Stimulated activated CD8-positive, alpha-beta memory T cell treated with anti-CD3 and anti-CD28 coated beads, Interleukin-7, amount 100 ng/mL, for 48 hours (primary cell): ENCODE results near the gene SLC25A39.
A peak's percentile ranks its signal among the peaks of the same experiment; 100 is the strongest.
"Not testable (repeated sequence)": the region's sequence is repeated elsewhere in the genome, so short reads cannot be mapped to it uniquely, and the experiment has no call there.

Experiments used
- DNase-seq, 2 donors: peaks; one replicate each; pipeline ENCODE4 v3.0.0-alpha.2; 2020; ENCODE audit warnings: low read depth in 1 of 2; ENCODE audit errors: extremely low read depth in 1 of 2

The SLC25A39 gene, protein sequence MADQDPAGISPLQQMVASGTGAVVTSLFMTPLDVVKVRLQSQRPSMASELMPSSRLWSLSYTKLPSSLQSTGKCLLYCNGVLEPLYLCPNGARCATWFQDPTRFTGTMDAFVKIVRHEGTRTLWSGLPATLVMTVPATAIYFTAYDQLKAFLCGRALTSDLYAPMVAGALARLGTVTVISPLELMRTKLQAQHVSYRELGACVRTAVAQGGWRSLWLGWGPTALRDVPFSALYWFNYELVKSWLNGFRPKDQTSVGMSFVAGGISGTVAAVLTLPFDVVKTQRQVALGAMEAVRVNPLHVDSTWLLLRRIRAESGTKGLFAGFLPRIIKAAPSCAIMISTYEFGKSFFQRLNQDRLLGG

DNA sequence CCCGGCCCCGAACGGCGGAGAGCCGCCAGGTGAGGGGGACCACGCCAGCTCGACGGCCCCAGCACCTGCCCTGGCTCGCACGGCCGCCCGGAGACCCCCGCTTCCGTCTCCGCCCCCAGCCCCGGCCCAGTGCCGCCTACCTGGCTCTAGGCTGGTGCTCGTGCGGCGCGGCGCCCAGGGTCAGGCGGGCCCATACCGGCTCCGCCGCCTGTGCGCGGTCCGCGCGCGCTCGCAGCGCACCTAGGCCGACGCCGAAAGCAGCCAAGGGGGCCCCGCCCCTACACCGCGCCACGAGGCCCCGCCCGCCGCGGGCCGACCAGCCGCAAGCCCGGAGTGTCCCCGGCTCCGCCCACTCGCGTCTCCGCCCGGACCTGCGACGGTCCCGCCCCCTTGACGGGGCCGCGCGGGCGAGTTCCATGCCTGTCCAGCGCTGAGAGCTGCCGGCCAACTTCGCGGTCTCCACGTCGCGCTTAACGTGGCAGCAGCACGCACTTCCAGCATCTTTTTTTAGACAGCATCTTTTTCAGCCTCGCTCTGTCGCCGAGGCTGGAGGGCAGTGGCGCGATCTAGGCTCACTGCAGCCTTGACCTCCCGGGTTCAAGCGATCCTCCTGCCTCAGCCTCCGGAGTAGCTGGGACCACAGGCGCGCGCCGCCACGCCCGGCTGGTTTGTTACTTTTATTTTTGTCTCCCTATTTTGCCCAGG is at the start of gene SLC25A39:
SLC25A39 (minus strand) TSS at position 253 of the 705 bp plus-strand sequence. CDS start 1,261 bp downstream, outside the sequence.
- DNase-seq, result peak; percentile 86 to 94

DNA sequence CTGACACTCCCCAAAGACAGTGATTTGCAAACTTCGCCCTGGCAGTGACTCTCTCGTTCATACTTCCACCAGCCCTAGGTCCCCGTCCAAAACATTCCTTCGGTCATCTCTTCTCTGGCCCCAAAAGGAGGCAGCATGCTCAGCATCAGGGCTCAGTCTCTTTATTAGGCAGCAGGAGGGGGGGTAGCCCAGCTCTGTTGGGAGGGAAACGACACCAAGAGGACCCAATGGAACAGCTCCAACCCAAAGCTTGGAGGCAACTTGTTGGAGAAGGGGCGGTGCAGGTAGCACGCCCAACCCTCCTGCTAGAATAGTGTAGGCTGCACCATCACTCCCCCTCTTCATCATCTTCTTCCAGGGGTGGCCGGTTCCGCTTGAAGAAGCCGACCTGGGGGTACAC is 47.4 kb upstream of the SLC25A39 start:
- DNase-seq, result no peak

GRCh38 chr17:44369414-44370023 is 44.9 kb upstream of the SLC25A39 start:
- DNase-seq, result not testable (repeated sequence)

- not testable (repeated sequence) for DNase-seq
These were observed 44.0 kb upstream of the SLC25A39 start for GRCh38 chr17:44368391-44369243.

DNA sequence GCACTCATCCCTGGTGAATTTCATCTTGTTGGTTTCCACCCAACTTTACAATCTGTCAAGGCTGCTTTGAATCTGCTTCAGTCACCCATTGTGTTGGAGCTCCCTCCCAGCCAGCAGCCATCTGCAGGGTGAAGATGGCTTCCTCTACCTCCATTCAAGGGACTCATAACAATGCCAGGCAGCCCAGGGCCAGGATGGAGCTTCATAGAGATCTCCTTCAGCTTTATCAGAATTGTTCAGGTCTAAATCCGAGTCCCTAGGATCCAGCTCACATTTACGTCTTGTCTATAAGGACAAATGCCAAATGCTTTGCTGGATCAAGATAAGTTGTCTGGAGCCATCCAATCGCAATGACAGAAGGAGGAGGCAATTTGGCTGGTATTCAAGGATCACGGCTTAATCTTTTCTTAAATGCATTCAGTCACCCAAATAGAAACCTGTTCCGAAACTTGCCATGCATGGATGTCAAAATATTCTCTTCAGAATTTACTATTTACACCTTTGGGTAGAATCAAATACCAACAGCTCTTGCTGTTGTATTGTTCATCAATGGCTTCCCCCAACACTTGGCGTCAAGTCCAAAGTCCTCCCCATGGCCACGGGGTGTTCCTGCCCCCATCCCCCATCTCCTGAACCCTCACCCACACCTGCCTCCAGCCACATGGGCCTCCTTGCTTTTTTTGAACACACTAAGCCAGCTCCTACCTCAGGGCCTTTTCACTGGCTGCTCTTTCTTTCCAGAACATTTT is 42.8 kb upstream of the SLC25A39 start:
- no peak for DNase-seq

DNA sequence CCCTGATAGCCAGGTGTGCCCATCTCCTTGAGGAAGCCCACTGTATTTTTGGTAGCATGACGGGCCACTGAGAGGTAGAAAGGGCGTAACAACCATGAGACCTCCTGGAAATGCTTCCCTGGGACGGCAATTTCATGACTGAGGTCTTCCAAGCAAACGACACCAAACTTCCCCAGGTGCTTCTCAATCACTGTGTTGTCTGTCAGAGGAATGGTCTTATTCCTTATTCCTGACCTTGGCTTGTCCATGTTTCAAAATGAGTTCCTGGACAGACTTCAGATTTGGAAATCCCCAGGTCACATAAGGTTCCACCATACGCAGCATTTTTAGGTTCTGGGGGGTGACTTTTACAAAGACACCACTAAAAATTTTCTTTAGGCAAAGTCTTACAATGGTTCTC is 40.4 kb upstream of the SLC25A39 start:
- DNase-seq, result not testable (repeated sequence)

GRCh38 chr17:44363613-44364159 is 39.1 kb upstream of the SLC25A39 start, which contains the start of gene FAM171A2:
TSS of gene FAM171A2 (minus strand) at chr17:44363853. CDS start at chr17:44363714, 139 bp downstream.
- peak; percentile 31 to 48 for DNase-seq

- no peak for DNase-seq
These were observed 38.5 kb upstream of the SLC25A39 start for GRCh38 chr17:44362949-44363612.

- DNase-seq, result no peak
These were observed 37.9 kb upstream of the SLC25A39 start for GRCh38 chr17:44362459-44362948.

GRCh38 chr17:44361292-44362260 is 37.0 kb upstream of the SLC25A39 start:
- DNase-seq, result no peak

DNA sequence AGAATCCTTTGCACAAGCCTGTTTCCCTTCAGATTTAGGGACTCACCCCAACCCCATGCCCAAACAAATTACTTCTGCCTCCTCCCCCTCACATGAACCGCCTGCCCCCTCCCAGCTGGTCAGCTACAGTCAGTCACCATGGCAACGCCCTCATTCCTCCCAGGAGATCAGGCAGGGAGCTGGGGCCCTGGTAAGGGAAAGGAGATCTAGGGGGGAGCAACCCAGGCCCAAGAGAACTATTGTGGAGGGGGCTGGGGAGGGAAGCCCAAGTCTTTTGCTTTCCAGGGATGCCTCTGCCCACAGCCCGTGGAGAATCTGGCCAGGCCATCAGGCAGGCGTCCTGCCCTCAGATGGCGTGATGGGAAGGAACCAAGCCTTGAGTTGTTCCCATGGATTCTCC is 36.2 kb upstream of the SLC25A39 start:
- DNase-seq, result no peak

DNA sequence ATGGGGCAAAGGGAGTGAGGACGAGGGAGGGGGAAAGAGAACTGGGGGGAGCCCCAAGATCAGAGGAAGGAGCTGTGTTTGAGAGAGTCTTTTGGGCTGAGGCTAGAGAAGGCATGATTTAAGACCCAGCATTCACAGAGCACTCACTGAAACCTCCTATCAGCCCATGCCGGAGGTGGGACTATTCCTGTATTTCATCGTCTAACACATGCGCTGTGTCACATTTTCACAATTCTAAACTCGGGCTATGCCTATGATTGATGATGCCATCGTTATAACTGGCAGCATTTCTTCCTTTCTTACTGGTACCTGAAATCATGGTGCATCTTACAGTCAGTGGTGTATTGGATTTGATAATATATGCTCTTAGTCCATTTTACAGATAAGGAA is 35.5 kb upstream of the SLC25A39 start:
- no peak for DNase-seq

DNA sequence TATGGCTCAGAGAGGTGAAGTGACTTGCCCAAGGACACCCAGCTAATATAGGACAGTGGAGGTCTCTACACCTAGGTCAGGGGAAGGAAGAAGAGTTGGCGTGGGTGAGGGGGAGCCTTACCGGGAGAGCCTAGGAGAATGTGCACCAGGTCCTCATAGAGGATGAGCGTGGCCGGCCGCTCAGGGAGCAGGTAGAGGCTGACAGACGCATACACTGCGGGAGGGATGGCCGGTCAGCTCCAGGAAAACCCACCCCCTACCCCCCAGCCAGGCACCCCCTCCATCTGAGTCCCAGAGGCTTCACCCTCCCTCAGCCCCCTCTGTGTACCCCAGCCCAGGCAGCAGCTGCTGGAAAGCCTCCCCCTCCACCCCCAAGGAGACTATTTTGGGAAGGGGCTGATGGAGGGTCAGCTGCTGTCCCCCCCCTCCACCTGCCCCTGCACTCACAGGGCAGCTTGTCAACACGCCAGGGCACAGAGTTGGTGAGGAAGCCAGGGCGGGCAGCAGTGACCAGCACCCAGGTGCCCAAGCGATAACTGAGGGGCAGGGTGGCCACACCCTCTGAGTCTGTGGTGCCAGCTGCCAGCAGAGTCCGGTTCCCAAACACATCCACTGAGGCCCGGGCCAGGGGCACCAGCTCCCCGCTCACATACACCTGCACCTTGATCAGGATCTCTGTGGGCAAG is 35.0 kb upstream of the SLC25A39 start:
- no peak for DNase-seq

GRCh38 chr17:44359006-44359405 is 34.4 kb upstream of the SLC25A39 start:
- no peak for DNase-seq

DNA sequence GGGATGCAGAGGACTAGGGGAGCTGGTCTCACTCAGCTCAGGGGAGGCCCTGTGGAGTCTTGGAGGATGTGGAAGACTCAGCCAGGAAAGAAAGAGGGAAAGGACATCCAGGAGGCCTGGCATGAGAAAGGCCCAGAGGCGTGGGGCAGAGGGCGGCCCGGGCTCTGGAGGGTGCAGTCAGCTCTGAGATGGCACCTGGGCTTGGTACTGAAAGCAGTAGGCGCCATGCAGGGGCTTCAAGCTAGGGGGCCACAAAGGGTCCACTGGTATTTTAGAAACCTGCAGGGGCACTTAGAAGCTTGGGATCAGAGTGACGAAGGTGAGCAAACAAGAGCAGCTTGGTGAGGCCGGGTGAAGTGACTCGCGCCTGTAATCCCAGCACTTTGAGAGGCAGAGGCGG is 33.4 kb upstream of the SLC25A39 start:
- DNase-seq, result no peak

DNA sequence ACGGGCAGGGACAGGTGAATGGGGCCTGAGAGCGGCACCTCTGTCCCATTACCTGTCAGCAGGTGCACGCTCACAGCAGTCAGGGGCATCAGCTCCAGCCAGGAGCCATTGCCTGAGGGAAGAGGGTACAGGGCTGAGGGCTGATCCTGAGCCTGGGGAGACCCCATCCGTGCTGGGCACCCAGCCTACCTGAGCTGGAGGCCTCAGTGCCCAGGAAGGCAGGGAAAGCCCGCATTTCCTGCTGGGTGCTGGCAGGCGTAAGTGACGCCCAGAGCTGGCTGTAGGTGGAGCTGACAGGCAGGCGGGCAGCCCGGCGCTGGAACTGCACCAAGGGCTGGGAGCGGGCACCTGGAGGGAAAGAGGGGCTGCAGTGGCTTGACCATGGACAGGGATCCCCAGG is 31.6 kb upstream of the SLC25A39 start:
- no peak for DNase-seq

DNA sequence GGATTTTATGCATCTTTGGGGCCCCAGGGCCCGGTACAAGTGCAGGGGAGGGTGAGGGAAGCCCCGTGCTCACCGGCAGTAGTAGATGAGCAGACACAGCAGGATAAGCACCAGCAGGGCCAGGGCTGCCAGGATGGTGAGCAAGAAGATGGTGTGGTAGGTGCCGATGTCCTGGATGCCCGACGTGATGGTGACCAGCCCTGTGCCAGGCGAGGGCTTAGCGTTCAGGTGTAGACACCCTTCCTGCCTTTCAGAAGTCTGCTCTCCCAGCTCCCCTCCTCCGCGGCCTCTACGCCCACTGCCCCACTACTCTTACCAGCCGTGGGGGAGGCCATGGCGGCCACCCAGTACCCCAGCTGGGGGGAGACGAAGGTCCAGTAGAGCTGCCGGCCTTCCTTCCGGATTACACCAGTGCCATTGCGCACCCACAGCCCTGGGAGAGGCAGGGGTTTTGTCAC is 31.0 kb upstream of the SLC25A39 start:
- DNase-seq, result no peak
